ENCODE results near the gene BLZF1.
"Not testable (repeated sequence)": the region's sequence is repeated elsewhere in the genome, so short reads cannot be mapped to it uniquely, and the experiment has no call there.

BLZF1 gene

GRCh38 chr1:169326261-169326955 is 41.6 kb upstream of the BLZF1 start:
- H3K4me3 ChIP-seq (ENCODE audit: low read depth, low read length) = no peak overlapping the region
- DNase-seq (ENCODE audit: low read depth) = no peak
- TF ChIP-seq MAX (IDR thresholded peaks at IDR 0.05; ENCODE audit: low read depth, low read length) (no peak), MYC (IDR thresholded peaks at IDR 0.05; ENCODE audit: low read depth, low read length) (no peak), POLR2A (IDR thresholded peaks at IDR 0.05; ENCODE audit: extremely low read depth, insufficient read length) (no peak), CTCF (IDR thresholded peaks at IDR 0.05; ENCODE audit: low read depth, low read length) (no peak)

- TF ChIP-seq MYC (IDR thresholded peaks at IDR 0.05; ENCODE audit: low read depth, low read length) (no peak), MAX (IDR thresholded peaks at IDR 0.05; ENCODE audit: low read depth, low read length) (no peak), CTCF (IDR thresholded peaks at IDR 0.05; ENCODE audit: low read depth, low read length) (no peak), POLR2A (IDR thresholded peaks at IDR 0.05; ENCODE audit: extremely low read depth, insufficient read length) (no peak)
- no peak overlapping the region for H3K4me3 ChIP-seq (ENCODE audit: low read depth, low read length)
- DNase-seq (ENCODE audit: low read depth) = no peak
Observed at GRCh38 chr1:169326956-169327268, 41.1 kb upstream of the BLZF1 start.

GRCh38 chr1:169327875-169328274 is 40.1 kb upstream of the BLZF1 start:
- no peak for TF ChIP-seq MAX (IDR thresholded peaks at IDR 0.05; ENCODE audit: low read depth, low read length)
- TF ChIP-seq MYC (IDR thresholded peaks at IDR 0.05; ENCODE audit: low read depth, low read length) = no peak
- no peak for TF ChIP-seq CTCF (IDR thresholded peaks at IDR 0.05; ENCODE audit: low read depth, low read length)
- no peak for TF ChIP-seq POLR2A (IDR thresholded peaks at IDR 0.05; ENCODE audit: extremely low read depth, insufficient read length)
- no peak overlapping the region for H3K4me3 ChIP-seq (ENCODE audit: low read depth, low read length)
- no peak for DNase-seq (ENCODE audit: low read depth)

- TF ChIP-seq POLR2A (IDR thresholded peaks at IDR 0.05; ENCODE audit: extremely low read depth, insufficient read length) (no peak), CTCF (IDR thresholded peaks at IDR 0.05; ENCODE audit: low read depth, low read length) (no peak), MYC (IDR thresholded peaks at IDR 0.05; ENCODE audit: low read depth, low read length) (no peak), MAX (IDR thresholded peaks at IDR 0.05; ENCODE audit: low read depth, low read length) (no peak)
- H3K4me3 ChIP-seq (ENCODE audit: low read depth, low read length) = no peak overlapping the region
- no peak for DNase-seq (ENCODE audit: low read depth)
Observed at GRCh38 chr1:169329383-169329782, 38.6 kb upstream of the BLZF1 start.

- no peak for DNase-seq (ENCODE audit: low read depth)
- H3K4me3 ChIP-seq (ENCODE audit: low read depth, low read length) = no peak overlapping the region
- TF ChIP-seq MAX (IDR thresholded peaks at IDR 0.05; ENCODE audit: low read depth, low read length) = no peak
- no peak for TF ChIP-seq POLR2A (IDR thresholded peaks at IDR 0.05; ENCODE audit: extremely low read depth, insufficient read length)
- TF ChIP-seq MYC (IDR thresholded peaks at IDR 0.05; ENCODE audit: low read depth, low read length) = no peak
- no peak for TF ChIP-seq CTCF (IDR thresholded peaks at IDR 0.05; ENCODE audit: low read depth, low read length)
Observed at GRCh38 chr1:169330927-169331326, 37.1 kb upstream of the BLZF1 start.

GRCh38 chr1:169334727-169335126 is 33.3 kb upstream of the BLZF1 start:
- not testable (repeated sequence) for H3K4me3 ChIP-seq (ENCODE audit: low read depth, low read length); DNase-seq (ENCODE audit: low read depth)

GRCh38 chr1:169336947-169337715 is 30.9 kb upstream of the BLZF1 start:
- not testable (repeated sequence) for DNase-seq (ENCODE audit: low read depth); H3K4me3 ChIP-seq (ENCODE audit: low read depth, low read length)

Measured in NB4 (cell line).